GM12801 (cell line): ENCODE data around the gene CMYA5.

Source experiments
- TF ChIP-seq, protein P1 (sequence below): IDR thresholded peaks from one replicate; pipeline ENCODE4 v1.5.1; 2011; ENCODE audit warnings: control low read depth; ENCODE audit not compliant: insufficient read length; ENCODE audit errors: extremely low read depth

CMYA5 gene

DNA sequence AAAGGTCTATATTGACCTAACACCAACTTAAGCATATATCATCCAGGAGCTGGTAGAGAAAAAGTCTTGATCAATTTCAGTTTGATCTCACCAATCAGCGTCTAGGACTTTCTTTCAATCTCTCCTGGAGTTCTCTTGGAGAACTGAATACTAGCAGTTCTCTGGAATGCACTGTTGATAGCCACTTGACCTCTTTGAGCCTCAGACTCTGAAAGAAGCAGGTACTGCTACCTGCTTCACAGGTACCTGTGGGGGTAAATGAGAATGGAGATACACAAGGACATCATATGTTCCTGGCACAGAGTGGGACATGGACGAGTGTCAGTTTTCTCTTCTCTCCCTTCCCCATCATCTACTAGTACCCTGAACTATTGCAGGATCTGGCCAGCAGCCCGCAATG lies 16.0 kb downstream of the CMYA5 start:
- TF ChIP-seq, protein P1, sequence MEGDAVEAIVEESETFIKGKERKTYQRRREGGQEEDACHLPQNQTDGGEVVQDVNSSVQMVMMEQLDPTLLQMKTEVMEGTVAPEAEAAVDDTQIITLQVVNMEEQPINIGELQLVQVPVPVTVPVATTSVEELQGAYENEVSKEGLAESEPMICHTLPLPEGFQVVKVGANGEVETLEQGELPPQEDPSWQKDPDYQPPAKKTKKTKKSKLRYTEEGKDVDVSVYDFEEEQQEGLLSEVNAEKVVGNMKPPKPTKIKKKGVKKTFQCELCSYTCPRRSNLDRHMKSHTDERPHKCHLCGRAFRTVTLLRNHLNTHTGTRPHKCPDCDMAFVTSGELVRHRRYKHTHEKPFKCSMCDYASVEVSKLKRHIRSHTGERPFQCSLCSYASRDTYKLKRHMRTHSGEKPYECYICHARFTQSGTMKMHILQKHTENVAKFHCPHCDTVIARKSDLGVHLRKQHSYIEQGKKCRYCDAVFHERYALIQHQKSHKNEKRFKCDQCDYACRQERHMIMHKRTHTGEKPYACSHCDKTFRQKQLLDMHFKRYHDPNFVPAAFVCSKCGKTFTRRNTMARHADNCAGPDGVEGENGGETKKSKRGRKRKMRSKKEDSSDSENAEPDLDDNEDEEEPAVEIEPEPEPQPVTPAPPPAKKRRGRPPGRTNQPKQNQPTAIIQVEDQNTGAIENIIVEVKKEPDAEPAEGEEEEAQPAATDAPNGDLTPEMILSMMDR: no peak

DNA sequence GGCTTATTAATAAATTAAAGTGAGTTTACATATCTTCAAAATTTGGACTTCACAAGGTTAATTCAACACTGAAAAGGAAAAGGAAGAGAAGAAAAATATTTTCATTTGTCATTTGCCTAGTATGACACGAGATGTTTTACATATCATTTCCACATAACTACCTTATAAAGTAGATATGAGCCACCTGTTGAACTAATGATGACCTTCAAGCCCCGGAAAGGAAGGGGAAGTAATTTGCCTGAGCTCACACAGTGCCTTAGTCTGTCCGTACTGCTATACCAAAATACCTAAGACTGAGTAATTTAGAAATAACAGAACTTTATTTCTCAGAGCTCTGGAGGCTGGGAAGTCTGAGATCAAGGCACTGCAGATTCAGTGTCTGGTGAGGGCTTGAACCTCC lies 17.9 kb downstream of the CMYA5 start:
- TF ChIP-seq, protein P1: no peak

DNA sequence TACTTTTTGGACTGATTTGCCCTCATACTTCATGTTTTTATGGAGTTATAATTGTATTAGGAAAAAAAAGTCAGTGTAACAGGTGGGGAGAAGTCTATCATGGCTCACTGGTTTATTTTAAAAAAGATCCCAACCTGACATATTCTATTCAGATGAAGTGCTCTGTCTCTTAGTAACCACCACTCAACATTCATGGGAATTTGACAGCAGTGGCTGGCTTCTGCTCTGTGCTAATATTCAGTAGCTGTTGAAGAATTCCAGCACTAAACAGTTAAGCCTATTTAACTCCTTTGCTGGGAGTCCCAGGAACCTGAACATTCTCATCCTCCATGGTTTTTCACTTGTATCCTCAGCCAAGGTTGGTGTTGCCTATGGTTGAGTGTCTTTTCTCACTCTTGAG lies 23.1 kb downstream of the CMYA5 start:
- TF ChIP-seq, protein P1: no peak

DNA sequence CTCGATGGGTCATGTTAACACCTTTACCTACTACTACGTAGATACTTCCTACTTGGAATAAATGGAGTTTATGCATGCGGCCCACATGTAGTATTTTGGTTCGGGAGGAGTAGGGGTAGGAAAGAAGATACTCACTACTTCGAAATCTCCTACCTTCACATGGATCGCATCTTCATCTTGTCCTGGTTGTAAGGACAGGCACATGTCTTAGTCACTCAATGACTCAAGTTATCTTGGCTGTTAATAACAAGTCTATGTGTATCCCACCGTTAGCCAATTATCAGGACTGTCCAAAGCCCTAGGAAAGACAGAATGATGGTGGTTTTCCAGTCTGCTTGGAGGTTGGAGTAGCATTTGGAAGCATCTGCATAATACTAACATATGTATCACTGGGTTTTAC lies 24.1 kb downstream of the CMYA5 start:
- TF ChIP-seq, protein P1: no peak

DNA sequence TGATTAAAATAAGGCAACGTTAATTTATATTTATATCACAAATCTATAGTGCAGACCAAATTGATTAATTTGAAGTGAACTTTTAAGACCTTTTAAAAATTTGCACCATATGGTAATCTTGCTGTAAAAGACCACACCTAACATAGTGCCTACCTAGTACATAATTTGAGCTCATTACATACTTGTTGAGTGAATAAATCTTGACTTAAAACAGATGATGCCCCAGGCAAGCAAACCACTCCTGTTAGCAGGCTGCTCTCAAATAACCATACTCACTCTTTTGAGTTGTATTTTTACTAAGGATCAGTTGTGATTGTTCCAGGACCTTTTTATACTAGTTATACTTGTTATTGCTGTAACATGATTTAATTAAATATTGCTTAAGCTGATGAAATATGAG lies 27.2 kb downstream of the CMYA5 start:
- TF ChIP-seq, protein P1: no peak

DNA sequence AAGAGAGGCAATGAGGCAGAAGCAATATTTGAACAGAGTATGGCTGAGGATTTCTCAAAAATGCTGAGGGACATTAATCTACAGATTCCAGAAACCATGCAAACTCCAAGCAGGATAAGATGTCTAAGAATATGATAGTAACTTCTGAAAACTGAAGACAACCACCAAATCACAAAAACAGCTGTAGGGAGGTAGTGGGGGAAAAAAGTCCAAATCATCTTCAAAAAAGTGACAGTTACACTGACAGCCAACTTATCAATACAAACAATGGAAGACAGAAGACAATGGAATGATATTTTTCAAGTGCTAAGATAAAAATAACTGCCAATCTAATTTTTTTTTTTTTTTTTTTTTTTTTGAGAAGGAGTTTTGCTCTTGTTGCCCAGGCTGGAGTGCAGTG lies 30.5 kb downstream of the CMYA5 start:
- TF ChIP-seq, protein P1: no peak

DNA sequence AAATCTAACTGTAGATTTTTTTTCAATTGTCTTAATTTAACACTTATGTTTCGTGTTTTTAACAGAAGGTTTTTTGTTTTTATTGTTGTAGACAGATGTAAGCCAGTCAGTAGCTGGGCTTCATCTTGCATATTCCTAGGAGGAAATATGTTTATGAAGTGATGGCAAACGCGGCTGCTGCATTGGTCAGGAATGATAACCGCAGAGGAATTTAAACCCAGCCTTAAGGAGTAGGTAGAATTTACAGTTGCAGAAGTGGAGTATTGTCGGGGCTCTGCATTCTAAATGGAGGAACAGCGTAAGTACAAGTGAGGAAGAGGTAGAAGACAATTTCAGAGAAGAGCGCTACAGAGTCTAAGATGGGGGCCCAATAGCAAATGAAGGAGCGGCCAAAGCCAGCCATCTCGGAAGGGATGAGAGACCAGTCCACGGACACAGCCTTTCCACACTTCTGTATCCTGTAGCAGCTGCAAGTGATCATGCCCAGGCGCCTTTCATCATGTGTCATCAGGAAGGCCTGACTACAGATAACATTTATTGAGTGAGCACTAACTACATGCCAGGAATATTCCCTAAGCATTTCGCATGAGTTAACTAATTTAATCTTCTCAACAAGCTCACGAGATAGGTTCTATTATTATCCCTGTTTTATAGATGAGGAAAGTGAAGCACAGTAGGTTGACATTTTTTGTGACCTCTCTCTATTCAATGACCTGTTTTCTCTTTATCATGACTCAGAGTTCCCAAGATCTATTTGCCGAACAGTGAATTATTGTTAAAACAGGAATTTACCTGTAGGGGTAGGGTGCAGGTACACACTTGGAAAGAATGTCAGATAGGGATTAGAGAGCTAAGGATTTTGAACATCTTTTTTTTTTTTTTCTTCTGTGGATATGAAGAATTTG lies 38.1 kb downstream of the CMYA5 start:
- TF ChIP-seq, protein P1: no peak

DNA sequence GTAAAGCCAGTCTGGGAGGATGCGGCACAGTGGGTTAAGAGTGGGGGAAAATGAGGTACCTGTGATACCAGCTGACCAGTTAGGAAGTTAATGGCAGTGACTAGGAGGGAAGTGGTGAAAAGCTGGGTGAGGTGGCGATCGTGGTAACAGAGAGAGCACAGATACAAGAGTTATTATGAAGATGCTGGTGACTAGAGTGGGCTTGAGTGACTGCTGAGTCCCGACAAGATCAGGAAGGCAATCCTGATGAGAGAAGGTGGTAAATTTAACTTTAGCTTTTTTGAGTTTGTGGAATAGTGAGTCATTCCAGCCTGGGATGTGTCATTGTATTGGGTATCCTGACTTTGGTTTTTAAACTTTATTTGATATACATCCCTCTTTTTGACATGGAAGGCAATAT lies 38.8 kb downstream of the CMYA5 start:
- TF ChIP-seq, protein P1: no peak
